H7 (cell line): ENCODE results near the gene NF2. TPM values are rescaled to one million over a fixed set of nuclear protein-coding genes. Genes with fewer than 3 reads are reported as not detected.

Experiments used
- DNase-seq: peaks from one replicate; pipeline ENCODE4 v3.0.0; 2012
- H3K27me3 ChIP-seq: 2 replicates; pipeline ENCODE4 v1.6.0; 2011; ENCODE audit warnings: mild to moderate bottlenecking, low read length; ENCODE audit not compliant: control insufficient read depth, insufficient read depth
- H3K36me3 ChIP-seq: replicated peaks from 2 replicates; pipeline ENCODE4 v1.5.1; 2011; ENCODE audit warnings: low read length; ENCODE audit not compliant: control insufficient read depth, insufficient read depth
- H3K4me3 ChIP-seq: 2 replicates; pipeline ENCODE4 v1.5.1; 2011; ENCODE audit warnings: low read depth, mild to moderate bottlenecking, control low read depth, low read length, moderate library complexity; ENCODE audit not compliant: insufficient read depth
- total RNA-seq: library from RNA; depleted of rRNA; stranded (reverse); fragments of >200 nt; shearing (Covaris generic); gene quantifications from 2 replicates; pipeline ENCODE4 v1.2.3, GENCODE V29; 2014

NF2 gene
- total RNA-seq, 1 experiment from 2014 or later, result 52.0 TPM

DNA sequence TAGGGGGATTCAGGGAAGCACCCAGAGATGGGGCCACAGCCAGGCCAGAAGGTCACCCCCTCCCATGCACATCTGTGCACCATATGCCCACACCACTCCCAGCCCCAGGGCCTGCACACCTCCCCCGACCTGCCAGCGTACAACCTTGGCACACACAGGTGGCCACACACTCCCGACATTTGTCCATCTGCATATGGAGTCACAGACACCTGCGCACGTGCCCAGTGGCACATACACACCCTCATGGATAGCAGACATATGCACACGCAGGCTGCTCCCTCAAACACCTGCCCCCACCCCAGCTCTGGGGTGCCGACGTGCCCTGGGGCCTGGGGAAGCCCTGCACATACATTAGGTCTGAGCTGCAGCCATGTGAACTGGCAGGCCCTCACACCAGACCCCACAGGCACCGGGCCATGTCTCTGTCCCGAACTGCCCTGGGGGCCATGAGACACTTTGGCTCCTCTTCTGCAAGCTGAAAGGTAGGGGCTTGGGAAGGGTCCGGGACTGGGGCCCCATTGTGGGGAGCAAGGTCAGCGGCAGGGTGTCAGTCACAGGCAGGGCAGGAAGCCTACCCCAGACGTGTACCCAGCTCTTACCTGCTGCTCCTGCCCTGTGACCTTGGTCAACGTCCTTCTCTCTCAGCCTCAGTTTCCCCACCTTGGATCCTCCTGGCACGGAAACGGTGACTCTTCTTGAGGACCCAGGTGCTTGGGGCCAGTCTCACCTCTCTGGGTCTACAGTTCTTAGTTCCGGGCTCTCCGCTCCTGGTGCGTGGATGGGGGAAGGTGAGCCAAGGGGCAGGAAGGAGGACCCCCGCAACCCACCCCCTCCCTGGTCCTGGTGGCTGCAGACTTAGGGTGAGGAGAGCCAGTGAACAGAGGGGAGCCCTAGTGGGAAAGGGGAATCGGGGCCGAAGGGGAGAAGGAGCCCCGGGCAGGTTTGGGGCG is 115.8 kb downstream of the NF2 start:
- peaks cover 45% of the 10 kb centered on the region for H3K27me3 ChIP-seq
- H3K4me3 ChIP-seq, result no peak overlapping the region; the same call in 1 of the 2 replicates
- no peak for DNase-seq
- no peaks in the 10 kb centered on the region for H3K36me3 ChIP-seq

- H3K36me3 ChIP-seq, result no peaks in the 10 kb centered on the region
- DNase-seq, result peak; percentile 88
- H3K4me3 ChIP-seq, result peak within 1 kb of the TSS; percentile 31
- H3K27me3 ChIP-seq, result peaks cover 45% of the 10 kb centered on the region
Observed at GRCh38 chr22:29719899-29720645, 116.6 kb downstream of the NF2 start, which contains the start of gene CABP7. Gene CABP7 (plus strand): TSS chr22:29720003. CDS start chr22:29720425, 422 bp downstream.

GRCh38 chr22:29720811-29721323 is 117.4 kb downstream of the NF2 start:
- peak; percentile 83 for DNase-seq
- Histone ChIP-seq H3K4me3 (peak overlapping the region; percentile 31; the same call in 1 of the 2 replicates), H3K27me3 (peaks cover 45% of the 10 kb centered on the region), H3K36me3 (no peaks in the 10 kb centered on the region)

GRCh38 chr22:29722151-29722550 is 118.7 kb downstream of the NF2 start:
- H3K27me3 ChIP-seq, result peaks cover 45% of the 10 kb centered on the region
- DNase-seq, result no peak
- H3K36me3 ChIP-seq, result no peaks in the 10 kb centered on the region
- no peak overlapping the region for H3K4me3 ChIP-seq

GRCh38 chr22:29722587-29722986 is 119.2 kb downstream of the NF2 start:
- DNase-seq, result no peak
- no peaks in the 10 kb centered on the region for H3K36me3 ChIP-seq
- H3K4me3 ChIP-seq, result no peak overlapping the region
- H3K27me3 ChIP-seq, result peaks cover 45% of the 10 kb centered on the region

GRCh38 chr22:29723766-29724165 is 120.3 kb downstream of the NF2 start:
- DNase-seq, result peak; percentile 79
- no peaks in the 10 kb centered on the region for H3K36me3 ChIP-seq
- no peak overlapping the region for H3K4me3 ChIP-seq
- peaks cover 38% of the 10 kb centered on the region for H3K27me3 ChIP-seq

GRCh38 chr22:29724843-29725242 is 121.4 kb downstream of the NF2 start:
- Histone ChIP-seq H3K4me3 (no peak overlapping the region), H3K36me3 (no peaks in the 10 kb centered on the region), H3K27me3 (peaks cover 29% of the 10 kb centered on the region)
- no peak for DNase-seq

- no peak for DNase-seq
- no peaks in the 10 kb centered on the region for H3K36me3 ChIP-seq
- H3K27me3 ChIP-seq, result peaks cover 18% of the 10 kb centered on the region
- H3K4me3 ChIP-seq, result no peak overlapping the region
Observed at GRCh38 chr22:29726106-29726505, 122.7 kb downstream of the NF2 start.

DNA sequence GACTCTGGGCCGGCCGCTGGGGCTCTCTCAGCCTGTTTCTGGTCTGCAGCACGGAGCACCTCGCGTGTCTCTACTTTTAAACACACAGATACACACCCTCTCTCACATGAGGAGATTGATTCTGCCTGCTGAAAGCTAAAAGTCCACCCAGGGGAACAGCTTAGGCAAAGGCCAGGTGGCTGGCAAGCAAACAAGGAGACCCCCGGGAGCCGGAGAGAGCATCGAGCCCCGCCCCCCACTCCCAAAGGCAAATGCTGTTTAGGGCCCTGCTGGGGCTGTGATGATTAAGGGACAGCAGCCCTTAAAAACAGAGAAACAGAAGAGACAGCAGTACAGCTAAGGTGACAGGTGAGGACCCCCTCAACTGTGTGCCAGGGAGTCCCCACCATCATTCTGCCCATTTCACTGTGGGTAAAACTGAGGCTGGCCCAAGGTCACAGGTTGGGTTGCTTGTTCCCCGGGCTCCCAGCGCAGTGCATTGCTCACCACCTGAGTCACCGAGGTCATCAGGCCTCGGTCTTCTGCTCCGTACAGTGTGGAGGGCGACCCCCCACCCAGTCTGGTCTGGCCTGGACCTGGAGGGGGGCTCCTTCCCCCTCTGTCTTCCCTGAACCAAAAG is 123.2 kb downstream of the NF2 start:
- Histone ChIP-seq H3K36me3 (no peaks in the 10 kb centered on the region), H3K4me3 (no peak overlapping the region), H3K27me3 (peaks cover 13% of the 10 kb centered on the region)
- peak; percentile 75 for DNase-seq

DNA sequence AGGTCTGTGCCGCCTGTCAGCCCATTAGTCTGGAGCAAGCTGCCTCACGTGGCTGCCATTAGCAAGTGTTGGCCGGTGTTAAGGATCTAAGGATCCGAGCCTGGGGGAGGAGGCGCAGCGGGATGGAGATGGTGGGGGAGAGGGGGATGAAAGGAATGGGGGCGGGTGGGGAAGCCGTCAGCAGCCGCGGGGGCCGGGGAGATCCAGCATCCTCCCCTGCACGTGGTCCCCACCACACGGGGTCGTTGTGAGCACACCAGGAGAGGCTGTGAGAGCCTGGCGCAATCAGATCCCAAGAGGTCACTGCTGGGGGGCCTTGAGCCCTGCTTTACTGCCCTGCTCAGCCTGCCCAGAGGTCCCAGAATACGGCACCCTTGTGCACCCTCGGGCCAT is 123.7 kb downstream of the NF2 start:
- no peak overlapping the region for H3K4me3 ChIP-seq
- peak; percentile 97 for DNase-seq

GRCh38 chr22:29729161-29729560 is 125.7 kb downstream of the NF2 start:
- DNase-seq, result peak; percentile 57
- H3K4me3 ChIP-seq, result no peak overlapping the region
- H3K27me3 ChIP-seq, result no peaks in the 10 kb centered on the region
- H3K36me3 ChIP-seq, result no peaks in the 10 kb centered on the region

More for the DNA sequence above, 123.7 kb downstream of the NF2 start:
- Histone ChIP-seq H3K27me3 (peaks cover 8% of the 10 kb centered on the region; the same call in 1 of the 2 replicates), H3K36me3 (no peaks in the 10 kb centered on the region)

DNA sequence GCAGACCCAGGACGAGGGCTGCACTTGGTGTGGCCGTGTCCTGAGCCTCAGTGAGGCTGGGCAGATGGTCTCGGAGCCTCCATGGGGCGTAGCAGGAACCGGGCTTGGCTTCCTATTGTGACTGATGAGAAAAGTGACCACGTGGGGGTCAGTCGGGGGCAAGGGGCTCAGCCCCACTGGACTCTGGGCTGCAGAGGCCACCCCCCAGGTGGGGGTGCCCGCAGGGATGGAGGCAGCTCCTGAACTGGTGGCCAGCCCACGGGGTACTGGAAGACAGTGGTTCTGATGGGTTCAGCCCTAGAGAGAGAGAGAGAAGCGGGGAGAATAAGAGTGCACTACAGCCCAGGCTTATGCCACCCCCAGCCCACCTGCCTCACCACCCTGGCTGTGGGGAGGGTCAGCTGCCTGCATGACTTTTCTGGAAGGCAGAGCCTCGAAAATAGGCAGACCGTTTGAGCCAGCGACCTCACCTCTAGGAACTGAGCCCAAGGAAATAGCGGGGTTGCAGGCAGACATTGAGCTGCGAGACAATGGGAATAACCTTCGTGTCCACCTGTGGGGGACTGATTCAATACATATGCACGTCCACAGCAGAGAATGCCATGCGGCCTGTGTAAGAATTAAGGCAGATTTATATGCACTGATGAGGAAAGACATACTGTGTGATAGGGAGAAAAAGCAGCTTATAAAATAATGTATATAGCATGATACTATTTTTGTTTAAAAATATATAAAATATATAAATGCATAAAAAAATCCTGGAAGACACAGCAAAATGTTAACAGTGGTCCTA is 127.8 kb downstream of the NF2 start:
- peak; percentile 61 for DNase-seq
- Histone ChIP-seq H3K4me3 (no peak overlapping the region), H3K36me3 (no peaks in the 10 kb centered on the region), H3K27me3 (no peaks in the 10 kb centered on the region)

DNA sequence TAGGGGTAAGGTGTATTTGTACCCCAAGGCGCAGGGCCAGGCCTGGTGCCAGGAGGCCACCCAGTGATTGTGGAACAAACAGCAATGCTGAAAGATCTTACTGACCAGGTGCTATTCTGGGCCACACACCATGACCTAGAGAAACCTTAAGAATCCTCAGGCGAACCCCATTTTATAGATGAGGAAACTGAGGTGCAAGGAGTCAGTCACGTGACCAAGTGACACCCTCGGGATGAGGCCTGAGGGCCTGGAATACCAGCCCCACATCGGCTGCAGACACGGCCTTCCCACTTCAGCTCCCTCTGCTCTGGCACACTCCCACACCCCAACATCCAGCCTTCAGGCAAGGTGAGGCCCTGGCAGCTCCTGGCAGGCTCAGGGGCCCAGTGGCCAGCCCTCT is 129.4 kb downstream of the NF2 start:
- no peaks in the 10 kb centered on the region for H3K36me3 ChIP-seq
- peak; percentile 46 for DNase-seq
- H3K27me3 ChIP-seq, result no peaks in the 10 kb centered on the region
- no peak overlapping the region for H3K4me3 ChIP-seq
